AG20443 (cell line): ENCODE data around the gene MPND.
"Not testable (repeated sequence)": the region's sequence is repeated elsewhere in the genome, so short reads cannot be mapped to it uniquely, and the experiment has no call there.

Experiments
- DNase-seq: peaks from one replicate; pipeline ENCODE4 v3.0.0; 2012; ENCODE audit warnings: low spot score, mixed read lengths

The MPND gene

DNA sequence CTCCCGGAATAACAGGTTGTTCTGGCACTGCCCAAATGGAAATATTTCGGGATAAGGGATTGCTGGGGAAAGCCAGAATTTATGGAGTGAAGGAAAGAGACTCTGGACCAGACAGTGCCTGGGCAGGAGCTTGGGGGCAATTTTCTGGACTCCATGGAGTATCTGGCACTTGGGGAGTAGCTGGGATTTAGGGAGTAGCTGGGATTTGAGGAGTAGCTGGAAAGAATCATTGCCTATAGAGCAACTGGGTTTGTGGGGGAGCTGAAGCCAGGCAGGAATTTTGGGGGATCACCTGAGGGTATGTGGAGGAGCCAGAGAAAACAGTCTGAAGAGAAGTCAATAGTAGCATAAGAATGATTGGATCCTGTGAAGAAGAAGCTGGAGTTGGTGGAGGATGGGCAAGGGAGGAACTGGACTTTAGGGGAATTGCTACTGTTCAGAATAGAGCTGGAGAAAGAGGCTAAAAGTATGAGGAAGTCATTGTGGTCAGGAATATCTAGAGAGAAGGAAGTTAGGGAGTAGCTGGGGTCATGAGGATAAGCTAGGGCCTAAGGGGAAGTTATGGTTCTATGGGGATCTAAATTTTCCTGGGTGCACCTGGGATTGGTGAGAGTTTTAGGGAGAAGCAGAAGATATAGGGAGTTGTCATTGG, 24.2 kb upstream of the MPND start:
- no peak for DNase-seq

DNA sequence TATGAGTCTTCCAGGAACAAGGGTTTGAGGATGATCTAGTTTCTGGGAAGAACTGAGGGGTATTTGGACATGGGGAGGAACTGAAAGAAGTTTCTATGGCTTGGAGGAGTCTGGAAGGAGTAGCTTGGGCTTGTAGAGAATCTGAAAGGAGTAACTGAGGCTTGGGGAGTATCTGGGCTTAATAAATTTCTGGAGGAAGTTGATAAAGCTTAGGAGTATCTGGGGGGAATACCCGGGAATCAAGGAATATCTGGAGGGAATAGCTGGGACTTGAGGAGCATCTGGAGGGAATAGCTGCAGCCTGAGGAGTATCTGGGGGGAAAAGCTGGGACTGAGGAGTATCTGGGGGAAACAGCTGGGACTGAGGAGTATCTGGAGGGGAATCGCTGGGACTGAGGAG, 22.9 kb upstream of the MPND start:
- no peak for DNase-seq

DNA sequence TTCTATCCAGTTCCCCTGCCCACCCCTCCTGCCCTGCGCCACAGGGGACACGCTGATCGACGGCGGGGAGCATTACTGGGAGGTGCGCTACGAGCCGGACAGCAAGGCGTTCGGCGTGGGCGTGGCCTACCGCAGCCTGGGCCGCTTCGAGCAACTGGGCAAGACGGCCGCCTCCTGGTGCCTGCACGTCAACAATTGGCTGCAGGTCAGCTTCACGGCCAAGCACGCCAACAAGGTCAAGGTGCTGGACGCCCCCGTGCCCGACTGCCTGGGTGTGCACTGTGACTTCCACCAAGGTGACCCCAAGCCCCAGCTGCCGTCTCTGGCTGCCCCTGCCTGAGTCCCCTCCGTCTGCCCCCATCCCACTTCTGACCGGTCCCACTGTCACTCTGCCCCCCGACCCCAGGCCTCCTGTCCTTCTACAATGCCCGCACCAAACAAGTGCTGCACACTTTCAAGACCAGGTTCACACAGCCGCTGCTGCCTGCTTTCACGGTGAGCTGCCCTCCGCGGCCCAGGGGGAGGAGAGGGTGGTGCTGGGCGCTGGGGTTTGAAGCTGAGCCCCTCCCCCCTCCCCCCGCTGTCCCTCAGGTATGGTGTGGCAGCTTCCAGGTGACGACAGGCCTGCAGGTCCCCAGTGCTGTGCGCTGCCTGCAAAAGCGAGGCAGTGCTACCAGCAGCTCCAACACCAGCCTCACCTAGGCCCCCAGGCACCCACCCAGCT, 20.3 kb upstream of the MPND start:
- no peak for DNase-seq

DNA sequence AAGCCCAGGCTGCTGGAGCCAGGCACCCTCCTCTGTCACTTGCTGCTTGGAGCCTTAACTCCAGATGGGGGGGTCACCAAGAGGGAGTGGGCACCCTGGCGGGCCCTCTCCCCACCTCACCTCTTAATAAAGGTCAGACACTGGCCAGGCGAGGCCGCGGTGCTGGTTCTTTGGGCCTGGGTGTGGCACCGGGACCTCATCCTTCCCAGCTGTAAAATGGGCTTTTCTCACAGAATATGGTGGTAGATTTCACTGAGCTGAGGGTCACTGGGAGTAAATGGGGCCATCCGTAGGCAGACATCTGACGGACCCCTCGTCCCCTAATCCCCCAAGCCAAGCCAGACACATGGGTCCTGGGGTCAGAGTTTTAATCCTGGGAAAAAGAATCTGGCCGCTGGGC, 19.7 kb upstream of the MPND start:
- no peak for DNase-seq

DNA sequence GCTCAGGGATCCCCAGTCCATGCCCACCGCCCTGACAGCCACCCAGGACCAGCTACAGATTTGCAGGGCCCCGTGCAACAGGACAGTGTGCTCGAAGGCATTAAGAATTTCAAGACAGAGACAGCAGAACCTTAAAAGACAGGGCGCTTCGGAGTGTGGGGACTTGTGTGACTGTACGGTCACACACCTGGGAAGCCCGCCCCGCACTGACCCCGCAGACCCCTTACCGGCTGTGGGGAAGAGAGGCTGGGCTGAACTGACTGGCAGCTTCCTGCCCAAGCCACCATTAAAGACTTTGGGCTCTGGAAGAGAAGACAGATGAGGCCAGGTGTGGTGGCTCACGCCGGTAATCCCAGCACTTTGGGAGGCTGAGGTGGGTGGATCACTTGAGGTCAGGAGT, 19.1 kb upstream of the MPND start:
- DNase-seq, result no peak

DNA sequence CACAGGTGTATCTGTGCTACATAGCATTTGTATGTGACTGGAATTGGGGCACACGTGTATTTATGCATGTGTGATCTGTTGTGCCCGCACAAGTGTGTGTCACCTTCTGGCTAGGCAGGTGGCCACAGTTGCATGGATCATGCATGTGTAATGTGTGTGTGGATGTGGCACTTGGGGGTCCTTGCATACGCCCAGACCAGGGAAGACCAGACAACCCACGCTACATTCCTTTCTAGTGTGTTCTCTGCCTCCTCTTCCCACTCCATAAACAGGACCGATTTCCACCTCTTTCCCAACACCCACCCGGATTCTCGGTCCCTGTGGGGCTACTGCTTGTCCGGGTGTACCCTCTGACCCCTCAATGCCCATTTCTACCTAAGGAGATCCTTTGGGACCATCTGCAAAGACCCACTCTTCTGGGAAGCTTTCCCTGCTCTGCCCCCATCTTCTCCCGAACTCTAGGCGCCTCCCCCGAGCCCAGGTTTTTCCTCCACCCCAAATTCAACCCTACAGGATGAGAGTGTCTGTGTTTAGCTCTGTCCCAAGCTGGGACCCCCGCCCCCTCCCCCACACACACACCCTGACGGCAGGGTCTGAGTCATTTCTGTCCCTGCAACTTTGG, 17.0 kb upstream of the MPND start:
- no peak for DNase-seq

DNA sequence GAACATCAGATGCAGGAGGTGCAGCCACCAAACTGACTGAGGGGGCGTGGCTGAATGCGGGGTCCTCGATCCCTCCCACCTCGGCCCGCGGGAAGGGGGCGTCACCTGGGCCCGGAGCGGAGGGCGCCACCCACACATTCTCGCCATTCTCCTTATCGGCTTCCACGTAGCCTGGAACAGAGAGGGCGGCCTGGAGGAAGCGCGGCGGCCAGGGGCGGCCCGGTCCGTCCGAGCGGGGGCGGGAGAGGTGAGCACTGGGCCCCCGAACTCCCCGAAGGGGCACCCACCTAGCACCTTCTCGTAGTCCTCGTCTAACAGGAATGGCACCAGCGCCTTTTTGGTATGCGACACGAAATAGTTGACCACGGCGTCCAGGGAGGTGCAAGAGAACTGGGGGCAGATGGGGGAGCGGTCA, 16.5 kb upstream of the MPND start:
- no peak for DNase-seq

DNA sequence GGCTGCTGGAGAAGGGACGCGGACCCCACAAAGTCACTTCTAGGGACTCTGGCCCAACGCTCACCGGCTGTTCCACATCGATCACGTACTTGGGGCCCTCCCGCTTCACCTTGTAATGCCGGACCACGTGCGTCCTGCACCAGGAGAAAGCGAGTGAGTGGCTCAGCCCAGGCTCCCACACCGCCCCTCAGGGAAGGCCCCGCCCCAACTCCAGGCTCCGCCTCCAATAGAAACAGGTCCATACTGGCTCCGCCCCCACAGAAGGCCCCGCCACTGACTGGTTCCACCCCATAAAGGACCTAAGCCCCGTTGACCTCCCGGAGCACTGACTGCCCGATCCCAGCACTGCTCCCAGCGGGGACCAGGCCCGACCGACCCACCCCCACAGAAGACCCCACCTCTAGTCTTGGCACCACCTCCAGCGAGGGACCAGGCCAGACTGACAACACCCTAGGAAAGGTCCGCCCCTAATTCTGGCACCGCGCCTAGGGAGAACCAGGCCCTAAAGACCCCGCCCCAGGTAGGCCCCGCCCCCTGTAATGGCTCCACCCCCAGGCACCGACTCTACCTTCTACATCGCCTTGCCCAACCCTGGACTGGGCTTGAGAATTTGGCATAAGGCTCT, 16.0 kb upstream of the MPND start:
- peak; percentile 62 for DNase-seq

DNA sequence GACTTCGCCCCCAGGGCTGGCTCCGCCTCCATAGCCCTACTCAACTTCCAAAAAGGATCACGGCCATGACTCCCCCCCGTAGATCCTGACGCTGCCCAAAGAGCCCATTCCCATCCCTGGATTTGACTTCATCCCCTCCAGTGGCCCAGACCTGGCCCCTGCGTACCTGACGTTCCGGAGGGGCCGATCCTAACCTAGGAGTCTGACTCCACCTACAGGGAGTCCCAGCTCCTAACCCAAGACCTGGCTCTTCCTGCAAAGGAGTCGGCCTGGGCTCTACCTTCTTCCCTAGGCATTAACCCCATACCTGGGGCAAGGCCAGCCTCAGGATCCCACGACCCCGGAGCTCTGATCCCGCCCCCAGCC, 15.5 kb upstream of the MPND start:
- DNase-seq, result no peak

DNA sequence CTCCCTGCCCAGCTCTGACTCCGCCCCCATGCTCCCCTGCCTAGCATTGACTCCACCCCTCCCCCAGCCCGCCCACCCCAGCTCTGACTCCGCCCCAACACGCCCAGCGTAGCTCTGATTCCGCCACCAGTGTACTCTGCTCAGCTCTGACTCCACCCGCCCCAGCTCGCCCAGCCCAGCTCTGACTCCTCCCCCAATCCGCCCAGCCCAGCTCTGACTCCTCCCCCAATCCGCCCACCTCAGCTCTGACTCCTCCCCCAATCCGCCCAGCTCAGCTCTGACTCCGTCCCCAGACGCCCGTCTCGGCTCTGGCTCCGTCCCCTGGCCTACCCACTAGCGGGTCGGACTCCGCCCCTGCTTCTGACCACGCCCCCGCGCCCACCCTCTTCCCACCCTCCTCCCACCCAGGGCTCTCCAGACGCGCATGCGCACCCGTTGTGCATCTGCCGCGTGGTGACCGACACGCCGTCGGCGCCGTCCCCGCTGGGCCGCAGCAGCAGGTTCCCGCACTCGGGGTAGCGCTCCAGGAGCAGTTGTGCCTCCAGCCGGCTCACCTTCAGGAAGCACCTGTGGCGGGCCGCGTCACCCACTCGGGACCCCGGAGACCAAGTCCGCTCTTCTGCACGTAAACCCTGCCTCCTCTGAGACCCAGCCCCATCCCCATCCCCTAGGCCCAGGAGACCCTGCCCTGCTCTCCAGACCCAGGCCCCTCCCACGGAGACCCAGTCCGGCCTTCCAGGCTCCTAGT, 14.9 kb upstream of the MPND start:
- peak; percentile 92 for DNase-seq

DNA sequence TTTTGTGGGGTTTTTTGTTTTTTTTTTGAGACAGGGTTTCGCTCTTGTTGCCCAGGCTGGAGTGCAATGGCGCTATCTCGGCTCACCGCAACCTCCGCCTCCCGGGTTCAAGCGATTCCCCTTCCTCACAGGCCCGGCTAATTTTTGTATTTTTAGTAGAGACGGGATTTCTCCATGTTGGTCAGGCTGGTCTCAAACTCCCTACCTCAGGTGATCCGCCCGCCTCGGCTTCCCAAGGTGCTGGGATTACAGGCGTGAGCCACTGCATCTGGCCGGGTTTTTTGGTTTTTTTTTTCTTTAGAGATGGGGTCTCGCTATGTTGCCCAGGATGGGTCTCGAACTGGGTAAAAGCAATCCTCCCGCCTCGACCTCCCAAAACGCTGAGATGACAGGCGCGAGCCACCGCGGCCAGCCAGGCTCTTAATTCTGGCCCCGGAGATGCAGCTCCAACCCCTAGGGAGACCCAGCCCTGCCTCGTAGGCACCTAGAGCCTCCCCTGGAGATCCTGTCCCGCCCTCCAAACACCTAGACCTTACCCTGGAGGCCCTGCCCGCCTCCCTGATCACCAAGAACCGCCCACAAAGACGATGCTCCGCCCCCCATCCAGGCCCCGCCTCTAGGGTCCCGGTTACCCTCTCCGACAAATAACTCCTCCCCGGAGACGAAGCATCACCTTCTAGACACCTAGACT, 14.2 kb upstream of the MPND start:
- not testable (repeated sequence) for DNase-seq

DNA sequence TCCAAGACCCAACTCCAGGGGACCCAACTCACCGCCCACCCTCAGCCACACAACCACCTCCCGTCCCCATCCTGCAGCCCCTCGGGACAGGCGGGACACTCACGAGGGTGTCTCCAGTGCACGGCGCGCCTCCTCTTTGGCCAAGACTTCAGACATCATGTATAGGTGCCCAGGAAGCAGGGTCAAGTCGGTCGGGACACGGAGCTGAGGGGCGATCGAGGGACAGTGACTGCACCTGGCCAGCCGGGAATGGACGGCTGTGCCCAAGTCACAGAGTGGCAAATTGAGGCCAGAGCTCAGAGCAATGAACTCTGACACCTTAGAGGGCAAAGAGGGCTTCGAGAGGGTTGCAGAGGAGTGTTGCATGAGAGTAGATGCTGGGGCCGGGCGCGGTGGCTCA, 13.5 kb upstream of the MPND start:
- no peak for DNase-seq

DNA sequence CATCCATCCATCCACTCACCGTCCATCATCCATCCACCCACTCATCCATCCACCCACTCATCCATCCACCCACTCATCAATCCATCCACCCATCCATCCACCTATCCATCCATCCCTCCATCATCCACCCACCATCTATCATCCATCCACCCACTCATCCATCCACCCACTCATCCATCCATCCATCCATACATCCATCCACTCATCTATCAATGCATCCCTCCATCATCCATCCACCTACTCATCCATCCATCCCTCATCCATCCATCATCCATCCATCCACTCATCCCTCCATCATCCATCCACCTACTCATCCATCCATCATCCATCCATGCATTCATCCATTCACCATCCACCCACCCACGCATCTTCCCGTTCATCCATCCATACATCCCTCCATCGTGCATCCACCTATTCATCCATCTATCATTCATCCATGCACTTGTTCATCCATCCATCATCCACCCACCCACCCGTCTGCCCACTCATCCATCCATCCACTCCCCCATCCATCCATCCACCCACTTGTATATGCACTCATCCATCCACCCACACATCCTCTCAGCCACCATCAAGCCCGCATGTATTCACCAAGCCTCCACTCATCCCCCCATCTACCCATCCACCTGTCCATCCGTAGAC, 8.3 kb upstream of the MPND start:
- DNase-seq, result no peak

DNA sequence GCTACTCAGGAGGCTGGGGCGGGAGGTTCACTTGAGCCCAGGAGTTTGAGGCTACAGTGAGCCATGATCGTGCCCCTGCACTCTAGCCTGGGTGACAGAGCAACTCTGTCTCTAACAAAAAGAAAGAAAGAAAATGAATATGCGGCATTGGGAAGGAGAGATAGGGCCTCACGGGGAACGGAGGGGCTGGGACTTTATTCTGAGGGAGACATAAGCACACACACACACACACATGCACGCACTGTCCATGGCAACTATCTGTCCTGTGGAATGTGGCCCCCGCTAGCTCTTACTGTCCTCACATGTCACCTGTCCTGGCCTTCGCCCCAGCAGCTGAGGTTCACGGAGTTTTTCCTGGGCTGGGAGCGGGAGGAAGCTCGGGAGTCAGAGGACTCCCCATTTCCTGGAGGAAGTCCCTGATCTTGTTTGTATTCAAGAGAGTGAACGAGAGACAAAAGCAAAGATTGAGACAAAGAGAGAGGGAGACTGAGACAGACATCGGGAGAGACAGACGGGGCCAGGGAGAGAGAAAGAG, 5.4 kb upstream of the MPND start:
- peak; percentile 17 for DNase-seq

DNA sequence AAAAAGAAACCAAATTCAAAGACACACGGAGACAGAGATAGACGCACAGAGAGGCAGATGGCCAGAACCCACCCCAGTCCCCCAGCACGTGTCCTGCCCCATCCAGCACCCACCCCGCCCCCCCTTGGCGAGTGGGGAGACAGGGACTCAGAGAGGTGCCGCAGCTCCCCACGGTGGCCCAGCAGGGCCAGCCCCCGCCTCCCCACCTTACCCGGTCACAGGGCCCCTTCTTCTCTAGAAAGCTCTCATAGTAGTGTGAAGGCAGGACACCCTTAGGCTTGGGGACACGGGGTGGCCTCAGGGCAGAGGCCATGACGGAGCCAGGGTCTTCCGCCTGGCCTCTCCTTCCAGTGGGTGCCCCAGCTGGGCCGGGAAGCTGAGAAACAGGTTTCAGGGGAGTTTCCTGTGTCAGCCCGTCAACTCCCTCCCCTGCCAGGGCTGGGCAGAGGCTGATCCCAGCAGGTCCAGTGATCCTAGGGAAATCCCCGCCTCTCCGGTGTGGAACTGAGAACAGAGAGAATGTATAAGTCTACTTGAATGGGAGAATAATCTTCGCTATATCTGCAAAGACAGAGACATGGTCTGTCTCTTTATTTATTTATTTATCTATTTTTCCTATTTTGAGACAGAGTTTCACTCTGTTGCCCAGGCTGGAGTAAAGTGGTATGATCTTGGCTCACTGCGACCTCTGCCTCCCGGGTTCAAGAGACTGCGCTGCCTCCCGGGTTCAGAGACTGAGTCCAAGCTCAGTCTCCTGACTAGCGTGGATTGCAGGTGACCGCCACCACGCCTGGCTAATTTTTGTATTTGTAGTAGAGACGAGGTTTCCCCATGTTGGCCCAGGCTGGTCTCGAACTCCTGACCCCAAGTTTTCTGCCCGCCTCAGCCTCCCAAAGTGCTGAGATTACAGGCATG, 4.7 kb upstream of the MPND start, which contains the start of gene STAP2:
TSS of gene STAP2 (minus strand) at position 387 of the 915 bp plus-strand sequence. CDS start at position 313, 74 bp downstream.
- peak; percentile 15 for DNase-seq

DNA sequence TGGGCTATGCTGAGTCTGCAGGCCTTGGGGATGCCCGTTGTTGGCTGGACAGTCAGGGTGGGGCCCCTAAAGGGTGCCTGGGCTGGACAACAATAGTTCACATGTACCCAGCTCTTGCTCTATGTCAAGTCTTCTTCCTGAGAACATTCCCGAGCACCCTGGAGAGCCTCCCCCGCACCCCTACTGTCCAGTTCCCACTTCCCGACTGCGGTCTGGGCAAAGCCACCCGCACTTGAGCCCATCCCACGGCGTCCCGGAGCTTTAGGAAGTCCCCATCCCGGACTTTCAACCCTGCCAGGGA, 1.1 kb upstream of the MPND start:
- DNase-seq, result no peak

DNA sequence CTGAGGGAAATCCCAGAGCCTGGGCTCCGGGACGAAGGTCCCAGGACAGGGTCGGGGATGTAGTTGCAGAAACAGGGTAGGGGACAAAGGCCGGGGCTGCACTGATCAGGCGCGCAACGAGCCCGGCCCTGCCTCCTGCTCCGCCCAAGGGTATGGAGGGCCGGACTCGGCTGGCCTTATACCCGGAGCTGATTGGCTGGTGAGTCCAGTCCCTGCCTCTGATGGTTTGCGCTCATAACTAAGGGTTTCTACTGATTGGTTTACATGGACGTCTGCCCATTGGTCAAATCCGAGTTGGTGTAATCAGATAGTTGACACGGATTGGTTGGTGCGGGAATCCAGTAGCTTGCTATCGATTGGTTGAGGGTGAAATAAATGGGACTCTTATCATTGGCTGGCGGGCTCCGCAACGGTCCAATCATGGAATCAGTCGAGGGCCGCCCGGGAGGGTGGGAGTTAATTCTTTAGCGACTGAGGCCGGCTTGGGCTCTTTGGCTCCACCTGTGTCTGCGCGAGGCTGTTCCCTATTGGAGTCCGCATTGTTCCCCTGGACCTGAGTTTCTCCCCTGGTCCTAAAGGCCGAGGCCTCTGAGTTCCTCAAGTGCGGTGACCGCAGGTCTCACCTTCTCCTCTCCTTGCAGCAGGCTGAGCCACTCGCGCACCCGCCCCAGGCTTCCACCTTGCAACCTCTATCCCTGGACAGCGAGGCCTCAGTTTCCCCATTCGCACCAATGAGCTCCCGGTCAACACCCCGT, 570 bp upstream of the MPND start:
- DNase-seq, result peak; percentile 95

DNA sequence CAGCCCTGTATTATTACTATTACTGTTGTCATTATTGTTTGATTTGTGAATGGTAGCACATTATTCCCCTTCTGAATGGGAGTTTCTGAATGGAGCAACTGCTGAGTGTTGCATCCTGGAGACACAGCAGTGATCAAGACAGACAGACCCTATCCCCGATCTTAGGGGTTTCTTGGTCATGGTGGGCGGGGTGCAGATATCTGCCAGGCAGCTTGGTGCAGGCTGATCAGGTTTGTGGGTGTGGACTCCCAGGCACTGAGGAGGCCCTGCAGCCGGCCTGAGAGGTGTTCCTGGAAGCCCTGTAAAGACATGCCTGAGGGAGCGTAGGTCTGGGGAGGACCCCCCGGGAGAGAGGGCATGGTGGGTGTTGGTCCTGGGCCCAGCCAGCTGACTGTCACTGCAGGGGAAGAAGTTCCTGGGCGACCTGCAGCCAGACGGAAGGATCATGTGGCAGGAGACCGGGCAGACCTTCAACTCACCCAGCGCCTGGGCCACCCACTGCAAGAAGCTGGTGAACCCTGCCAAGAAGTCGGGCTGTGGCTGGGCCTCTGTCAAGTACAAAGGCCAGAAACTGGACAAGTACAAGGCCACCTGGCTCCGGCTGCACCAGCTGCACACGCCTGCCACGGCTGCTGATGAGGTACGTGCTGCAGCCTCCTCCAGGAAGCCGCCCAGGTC, 2.1 kb downstream of the MPND start:
- DNase-seq, result no peak

DNA sequence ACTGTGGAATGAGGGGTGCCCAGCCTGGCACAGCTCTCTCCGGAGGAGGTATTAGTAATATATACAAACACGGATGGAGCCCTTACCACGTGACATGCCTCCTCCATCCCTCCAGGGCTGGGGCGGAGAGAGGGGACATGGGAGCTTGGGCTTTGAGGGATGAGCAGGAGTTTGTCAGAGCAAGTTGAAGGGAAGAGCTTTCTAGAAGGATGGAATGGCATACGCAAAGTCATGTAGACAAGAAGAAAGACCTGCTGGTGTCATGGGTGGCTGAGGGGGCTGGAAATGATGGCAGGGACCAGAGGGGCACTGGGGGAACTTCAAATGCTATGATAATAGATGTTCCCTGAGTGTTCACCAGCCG, 2.6 kb downstream of the MPND start:
- no peak for DNase-seq
